ENCODE results near the gene UNC80.

UNC80 gene

GRCh38 chr2:210034087-210034683 is 262.6 kb downstream of the UNC80 start:
- DNase-seq, result no peak
- Histone ChIP-seq H3K4me3 (ENCODE audit: low read depth, low read length) (no peak overlapping the region), H3K36me3 (replicated peaks) (no peaks in the 10 kb centered on the region), H3K27me3 (replicated peaks) (no peaks in the 10 kb centered on the region), H3K27ac (no peak overlapping the region)
- in situ Hi-C loops (cut with HindIII; ENCODE audit: low pct_ligation_motif_present, low sequenced_read_pairs), result no loop called here
- no peak for TF ChIP-seq CTCF (IDR thresholded peaks at IDR 0.05; ENCODE audit: low read depth, low read length, missing control alignments)

- H3K27ac ChIP-seq, result no peak overlapping the region
- H3K27me3 ChIP-seq (replicated peaks), result no peaks in the 10 kb centered on the region
- no peak for DNase-seq
- H3K4me3 ChIP-seq (ENCODE audit: low read depth, low read length), result no peak overlapping the region
- TF ChIP-seq CTCF (IDR thresholded peaks at IDR 0.05; ENCODE audit: low read depth, low read length, missing control alignments), result no peak
- in situ Hi-C loops (cut with HindIII; ENCODE audit: low pct_ligation_motif_present, low sequenced_read_pairs), result no loop called here
- H3K36me3 ChIP-seq (replicated peaks), result no peaks in the 10 kb centered on the region
These were observed 264.0 kb downstream of the UNC80 start for GRCh38 chr2:210035679-210036078.

GRCh38 chr2:210038078-210038477 is 266.4 kb downstream of the UNC80 start:
- TF ChIP-seq CTCF (IDR thresholded peaks at IDR 0.05; ENCODE audit: low read depth, low read length, missing control alignments), result no peak
- no peaks in the 10 kb centered on the region for H3K36me3 ChIP-seq (replicated peaks)
- no peak overlapping the region for H3K4me3 ChIP-seq (ENCODE audit: low read depth, low read length)
- H3K27ac ChIP-seq, result no peak overlapping the region
- no peaks in the 10 kb centered on the region for H3K27me3 ChIP-seq (replicated peaks)
- no peak for DNase-seq
- in situ Hi-C loops (cut with HindIII; ENCODE audit: low pct_ligation_motif_present, low sequenced_read_pairs), result no loop called here

- Histone ChIP-seq H3K27me3 (replicated peaks) (no peaks in the 10 kb centered on the region), H3K4me3 (ENCODE audit: low read depth, low read length) (no peak overlapping the region), H3K36me3 (replicated peaks) (no peaks in the 10 kb centered on the region), H3K27ac (no peak overlapping the region)
- in situ Hi-C loops (cut with HindIII; ENCODE audit: low pct_ligation_motif_present, low sequenced_read_pairs), result no loop called here
- no peak for DNase-seq
- no peak for TF ChIP-seq CTCF (IDR thresholded peaks at IDR 0.05; ENCODE audit: low read depth, low read length, missing control alignments)
These were observed 275.3 kb downstream of the UNC80 start for GRCh38 chr2:210046851-210047500.

Measured in brain microvascular endothelial cell (primary cell).